Astrocyte of the cerebellum (primary cell): Measurements from ENCODE around the gene KIF22.

Experiments
- DNase-seq: peaks from one replicate; pipeline ENCODE4 v3.0.0-alpha.2; 2011; ENCODE audit warnings: low read depth
- H3K4me3 ChIP-seq: 2 replicates; pipeline ENCODE4 v1.5.1; 2011; ENCODE audit warnings: mild to moderate bottlenecking, low read depth, low read length, moderate library complexity
- CTCF ChIP-seq: IDR thresholded peaks from 2 replicates; pipeline ENCODE4 v1.5.1; 2012; ENCODE audit warnings: low read length, low read depth, moderate library complexity, mild to moderate bottlenecking; ENCODE audit errors: missing control alignments
- in situ Hi-C: cut with HindIII; loops from 2 replicates; pipeline ENCODE4 v1.10.0; 2017; ENCODE audit warnings: low sequenced_read_pairs

The KIF22 gene

DNA sequence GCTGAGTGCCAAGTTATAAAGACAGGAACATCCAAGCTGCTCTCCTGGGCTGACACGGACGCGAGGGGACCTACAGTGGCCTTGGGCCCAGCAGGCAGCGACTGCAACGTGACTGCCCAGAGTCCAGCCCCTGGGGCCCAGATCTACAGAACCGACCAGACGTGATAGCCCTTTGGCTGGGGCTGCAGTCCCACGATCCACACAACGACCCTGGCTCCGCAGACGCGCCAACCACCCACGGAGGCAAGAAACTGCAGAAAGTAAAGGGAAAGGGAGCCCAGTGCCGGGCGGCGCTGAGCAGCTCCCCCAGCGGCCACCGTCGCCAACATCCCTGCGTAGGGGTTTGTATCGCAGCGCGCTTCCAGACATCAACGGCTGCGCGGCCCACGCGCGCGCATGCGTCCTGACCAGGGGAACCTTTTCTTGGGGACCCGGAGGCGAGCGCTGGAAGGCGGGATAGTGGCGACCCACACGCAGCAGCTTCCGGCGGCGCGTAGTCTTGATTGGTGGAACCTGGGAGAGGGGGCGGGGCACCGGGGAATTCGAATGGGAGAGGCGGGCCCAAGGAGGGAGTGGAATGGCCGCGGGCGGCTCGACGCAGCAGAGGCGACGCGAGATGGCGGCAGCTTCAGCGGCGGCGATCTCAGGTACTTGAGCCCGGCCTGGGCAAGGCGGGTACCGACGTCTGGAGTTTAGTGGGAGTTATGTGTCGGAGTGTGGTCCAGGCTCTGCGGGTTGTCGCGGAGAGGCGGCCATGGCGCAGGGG is at the start of gene KIF22:
Gene KIF22 (plus strand): TSS at position 569 of the 766 bp plus-strand sequence. CDS start 9 bp downstream, at position 578.
- peak; percentile 71 for TF ChIP-seq CTCF
- in situ Hi-C loops, result no loop called here
- peak within 1 kb of the TSS; percentile 92 for H3K4me3 ChIP-seq
- DNase-seq, result peak; percentile 97

DNA sequence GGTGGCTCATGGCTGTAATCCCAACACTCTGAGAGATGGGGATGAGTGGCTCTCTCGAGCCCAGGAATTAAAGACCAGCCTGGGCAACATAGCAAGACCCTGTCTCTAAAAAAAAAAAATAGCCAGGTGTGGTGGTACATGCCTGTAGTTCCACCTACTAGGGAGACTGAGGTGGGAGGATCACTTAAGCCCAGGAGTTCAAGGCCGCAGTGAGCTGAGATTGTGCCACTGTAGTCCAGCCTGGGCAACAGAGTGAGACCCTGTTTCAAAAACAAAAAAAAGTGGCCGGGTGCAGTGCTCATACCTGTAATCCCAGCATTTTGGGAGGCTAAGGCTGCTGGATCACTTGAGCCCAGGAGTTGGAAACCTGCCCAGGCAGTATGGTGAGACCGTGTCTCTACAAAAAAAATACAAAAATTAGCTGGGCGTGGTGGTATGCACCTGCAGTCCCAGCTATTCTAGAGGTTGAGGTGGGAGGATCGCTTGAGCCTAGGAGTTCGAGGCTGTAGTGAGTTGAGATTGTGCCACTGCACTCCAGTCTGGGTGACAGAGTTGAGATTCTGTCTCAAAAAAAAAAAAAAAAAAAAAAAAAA is 47.8 kb upstream of the KIF22 start:
- in situ Hi-C loops, result no loop called here
- DNase-seq, result no peak
- no peak for TF ChIP-seq CTCF
- no peak overlapping the region for H3K4me3 ChIP-seq

DNA sequence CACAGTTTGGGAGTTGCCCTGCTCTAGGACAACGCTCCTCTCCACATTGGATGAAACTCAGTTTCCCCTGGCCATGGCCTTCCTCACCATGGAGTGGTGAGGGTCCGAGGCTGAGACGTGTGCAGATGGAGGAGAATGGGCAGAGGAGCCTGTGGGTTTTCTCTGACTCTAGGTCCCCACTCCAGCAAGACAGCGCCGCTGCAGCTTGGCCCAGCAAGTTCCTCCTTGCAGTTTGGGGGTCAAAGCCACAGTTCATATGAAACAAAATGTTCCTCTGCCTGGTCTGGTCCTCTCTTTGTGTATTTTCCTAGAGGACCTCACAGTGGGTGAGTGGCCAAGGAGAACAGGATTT is 47.1 kb upstream of the KIF22 start:
- no peak overlapping the region for H3K4me3 ChIP-seq
- in situ Hi-C loops, result no loop called here
- DNase-seq, result no peak
- no peak for TF ChIP-seq CTCF

GRCh38 chr16:29743827-29744531 is 46.6 kb upstream of the KIF22 start:
- no peak for DNase-seq
- no peak overlapping the region for H3K4me3 ChIP-seq
- TF ChIP-seq CTCF, result no peak
- in situ Hi-C loops, result no loop called here

- TF ChIP-seq CTCF, result no peak
- DNase-seq, result no peak
- in situ Hi-C loops, result no loop called here
- H3K4me3 ChIP-seq, result no peak overlapping the region
Measured at GRCh38 chr16:29744541-29745101, 45.9 kb upstream of the KIF22 start.

DNA sequence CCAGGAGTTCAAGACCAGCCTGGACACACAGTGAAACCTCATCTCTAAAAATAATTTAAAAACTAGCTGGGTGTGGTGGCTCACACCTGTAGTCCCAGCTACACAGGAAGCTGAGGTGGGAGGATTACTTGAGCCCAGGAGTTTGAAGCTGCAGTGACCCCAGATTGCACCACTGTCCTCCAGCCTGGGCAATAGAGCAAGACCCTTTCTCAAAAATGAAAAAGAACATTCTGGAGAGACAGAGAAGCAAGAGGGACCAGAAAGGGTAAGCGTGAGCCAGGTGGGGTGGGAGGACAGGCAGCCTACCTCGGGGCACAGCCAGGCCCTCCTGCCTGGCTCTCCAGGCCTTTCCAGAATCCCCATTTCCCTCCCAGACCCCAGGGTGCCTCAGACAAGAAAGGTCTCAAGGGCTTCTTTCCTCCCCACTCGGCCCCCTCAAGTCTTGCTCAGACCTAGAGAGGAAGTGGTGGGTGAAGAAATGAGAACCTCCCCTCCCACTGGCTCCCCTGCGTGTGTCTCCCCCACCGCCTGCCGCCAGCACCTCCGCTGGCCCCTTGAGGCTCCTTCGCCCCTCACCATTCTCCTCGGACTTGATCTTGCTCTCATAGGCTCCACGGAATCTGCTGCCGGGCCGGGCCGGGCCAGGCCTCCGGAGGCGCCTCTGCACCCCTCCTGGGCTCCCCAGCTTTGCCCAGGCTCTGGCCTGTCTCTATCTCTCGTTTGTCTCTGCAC is 45.3 kb upstream of the KIF22 start:
- H3K4me3 ChIP-seq, result no peak overlapping the region
- DNase-seq, result no peak
- no peak for TF ChIP-seq CTCF
- in situ Hi-C loops, result no loop called here
